IPS-18c (cell line): ENCODE data around the gene ZNF814.
"Not testable (repeated sequence)": the region's sequence is repeated elsewhere in the genome, so short reads cannot be mapped to it uniquely, and the experiment has no call there.

Source experiments
- H3K4me3 ChIP-seq: 2 replicates; pipeline ENCODE4 v1.7.0; 2013; ENCODE audit warnings: low read depth, mild to moderate bottlenecking, low read length, moderate library complexity; ENCODE audit not compliant: insufficient read depth
- H3K9me3 ChIP-seq: one replicate; pipeline ENCODE4 v1.6.1; 2013; ENCODE audit warnings: mild to moderate bottlenecking, low read length, moderate library complexity; ENCODE audit not compliant: control insufficient read depth, insufficient read depth

Gene ZNF814

GRCh38 chr19:57810410-57811295, 78.2 kb downstream of the ZNF814 start:
- H3K9me3 ChIP-seq, H3K4me3 ChIP-seq: not testable (repeated sequence)

- H3K4me3 ChIP-seq, result no peak overlapping the region
- H3K9me3 ChIP-seq, result peaks cover 2% of the 10 kb centered on the region
Measured at GRCh38 chr19:57807541-57807940, 81.3 kb downstream of the ZNF814 start.

GRCh38 chr19:57803594-57804325, 85.1 kb downstream of the ZNF814 start:
- no peaks in the 10 kb centered on the region for H3K9me3 ChIP-seq
- peak overlapping the region; percentile 68 for H3K4me3 ChIP-seq

GRCh38 chr19:57803265-57803593, 85.6 kb downstream of the ZNF814 start:
- Histone ChIP-seq H3K4me3 (peak overlapping the region; percentile 68; the same call in 1 of the 2 replicates), H3K9me3 (no peaks in the 10 kb centered on the region)

GRCh38 chr19:57802269-57802668, 86.6 kb downstream of the ZNF814 start:
- H3K4me3 ChIP-seq, result no peak overlapping the region
- H3K9me3 ChIP-seq, result no peaks in the 10 kb centered on the region

- no peak overlapping the region for H3K4me3 ChIP-seq
Measured at GRCh38 chr19:57800696-57801095, 88.1 kb downstream of the ZNF814 start.

More at GRCh38 chr19:57800696-57801095, 88.1 kb downstream of the ZNF814 start:
- no peaks in the 10 kb centered on the region for H3K9me3 ChIP-seq
